OCI-LY1 (cell line): ENCODE data around the gene BET1.

Source experiments
- H2AFZ ChIP-seq: fragments of 200-600 bp; sonication (generic), shearing (Covaris generic); 2 replicates; pipeline ENCODE4 v1.6.0; 2014; ENCODE audit warnings: antibody characterized with exemption, mild to moderate bottlenecking, low read length
- H3F3A ChIP-seq: fragments of 200-600 bp; sonication (generic), shearing (Covaris generic); 2 replicates; pipeline ENCODE4 v1.6.0; 2014; ENCODE audit warnings: mild to moderate bottlenecking, antibody characterized with exemption, low read length, moderate library complexity; ENCODE audit not compliant: insufficient read depth
- H3K27ac ChIP-seq: fragments of 200-600 bp; sonication (generic); 2 replicates; pipeline ENCODE4 v1.5.1; 2014; ENCODE audit warnings: low read length, mixed run types, mild to moderate bottlenecking, low read depth; ENCODE audit not compliant: poor library complexity, severe bottlenecking
- H3K27me3 ChIP-seq: fragments of 200-600 bp; sonication (generic); 2 replicates; pipeline ENCODE4 v1.6.0; 2014; ENCODE audit warnings: antibody characterized with exemption, mild to moderate bottlenecking, low read length, moderate library complexity; ENCODE audit not compliant: insufficient read depth
- H3K36me3 ChIP-seq: fragments of 200-600 bp; sonication (generic); 2 replicates; pipeline ENCODE4 v1.6.1; 2014; ENCODE audit warnings: mild to moderate bottlenecking, antibody characterized with exemption, low read length, moderate library complexity, mixed read lengths; ENCODE audit not compliant: insufficient read depth
- H3K4me1 ChIP-seq: fragments of 200-600 bp; sonication (generic); 2 replicates; pipeline ENCODE4 v1.5.1; 2014; ENCODE audit warnings: mild to moderate bottlenecking, low read length, moderate library complexity; ENCODE audit not compliant: insufficient read depth, severe bottlenecking
- H3K4me2 ChIP-seq: fragments of 200-600 bp; sonication (generic), shearing (Covaris generic); 2 replicates; pipeline ENCODE4 v1.6.1; 2014; ENCODE audit warnings: low read length
- H3K4me3 ChIP-seq: fragments of 200-600 bp; sonication (generic); 2 replicates; pipeline ENCODE4 v1.5.1; 2014; ENCODE audit warnings: low read length, low read depth, mild to moderate bottlenecking, mixed read lengths; ENCODE audit not compliant: poor library complexity, severe bottlenecking
- H3K79me2 ChIP-seq: fragments of 200-600 bp; shearing (Covaris generic); 2 replicates; pipeline ENCODE4 v1.6.1; 2016; ENCODE audit warnings: mixed run types, low read length, mixed read lengths; ENCODE audit not compliant: insufficient read depth
- H3K9ac ChIP-seq: fragments of 200-600 bp; sonication (generic), shearing (Covaris generic); 2 replicates; pipeline ENCODE4 v1.6.1; 2014; ENCODE audit warnings: mild to moderate bottlenecking, low read length, mixed read lengths
- H3K9me2 ChIP-seq: fragments of 200-600 bp; sonication (generic), shearing (Covaris generic); 2 replicates; pipeline ENCODE4 v1.6.1; 2014; ENCODE audit warnings: low read depth, mild to moderate bottlenecking, low read length, mixed read lengths
- H3K9me3 ChIP-seq: fragments of 200-600 bp; shearing (Covaris generic); 2 replicates; pipeline ENCODE4 v1.6.1; 2014; ENCODE audit warnings: low read length, mixed read lengths
- H4K20me1 ChIP-seq: fragments of 200-600 bp; sonication (generic), shearing (Covaris generic); 2 replicates; pipeline ENCODE4 v1.6.0; 2016; ENCODE audit warnings: mild to moderate bottlenecking, low read length; ENCODE audit not compliant: insufficient read depth
- CTCF ChIP-seq: fragments of 200-600 bp; sonication (generic), shearing (Covaris generic); IDR thresholded peaks from 2 replicates; pipeline ENCODE4 v1.5.1; 2017; ENCODE audit warnings: mild to moderate bottlenecking, antibody characterized with exemption, low read length, moderate library complexity, mixed read lengths
- EZH2 ChIP-seq: fragments of 200-600 bp; sonication (generic), shearing (Covaris generic); IDR thresholded peaks from 2 replicates; pipeline ENCODE4 v1.8.0; 2017; ENCODE audit warnings: borderline replicate concordance, mixed run types, mild to moderate bottlenecking, antibody characterized with exemption, low read length, moderate library complexity, mixed read lengths

BET1 gene

GRCh38 chr7:93960986-93961385 is 43.2 kb downstream of the BET1 start:
- no peak overlapping the region for H2AFZ ChIP-seq
- no peaks in the 10 kb centered on the region for H3K9me3 ChIP-seq
- H4K20me1 ChIP-seq = no peaks in the 10 kb centered on the region
- TF ChIP-seq CTCF (no peak), EZH2 (no peak)
- H3K79me2 ChIP-seq = no peaks in the 10 kb centered on the region
- H3K4me1 ChIP-seq = peaks cover 23% of the 10 kb centered on the region
- no peak overlapping the region for H3K9ac ChIP-seq
- H3K27me3 ChIP-seq = no peaks in the 10 kb centered on the region
- no peaks in the 10 kb centered on the region for H3K9me2 ChIP-seq
- no peak overlapping the region for H3K4me2 ChIP-seq
- no peak overlapping the region for H3K27ac ChIP-seq
- no peak overlapping the region for H3K4me3 ChIP-seq
- H3K36me3 ChIP-seq = no peaks in the 10 kb centered on the region
- no peaks in the 10 kb centered on the region for H3F3A ChIP-seq

- Histone ChIP-seq H3K27ac (no peak overlapping the region), H2AFZ (no peak overlapping the region), H3K9ac (no peak overlapping the region), H3K4me1 (peaks cover 28% of the 10 kb centered on the region), H4K20me1 (no peaks in the 10 kb centered on the region), H3K79me2 (no peaks in the 10 kb centered on the region), H3K36me3 (no peaks in the 10 kb centered on the region), H3K9me3 (no peaks in the 10 kb centered on the region), H3K9me2 (no peaks in the 10 kb centered on the region), H3K27me3 (no peaks in the 10 kb centered on the region), H3K4me3 (no peak overlapping the region), H3K4me2 (no peak overlapping the region), H3F3A (no peaks in the 10 kb centered on the region)
- no peak for TF ChIP-seq EZH2
Observed at GRCh38 chr7:93958651-93959050, 45.5 kb downstream of the BET1 start.

GRCh38 chr7:93958216-93958615 is 45.9 kb downstream of the BET1 start:
- H3K27me3 ChIP-seq = no peaks in the 10 kb centered on the region
- H3K9me2 ChIP-seq = no peaks in the 10 kb centered on the region
- H3K36me3 ChIP-seq = no peaks in the 10 kb centered on the region
- H3K4me1 ChIP-seq = peaks cover 28% of the 10 kb centered on the region
- TF ChIP-seq EZH2 (no peak), CTCF (no peak)
- H3K27ac ChIP-seq = no peak overlapping the region
- no peak overlapping the region for H3K4me2 ChIP-seq
- no peaks in the 10 kb centered on the region for H3K9me3 ChIP-seq
- no peaks in the 10 kb centered on the region for H3K79me2 ChIP-seq
- no peaks in the 10 kb centered on the region for H4K20me1 ChIP-seq
- no peak overlapping the region for H2AFZ ChIP-seq
- no peak overlapping the region for H3K9ac ChIP-seq
- no peak overlapping the region for H3K4me3 ChIP-seq
- H3F3A ChIP-seq = no peaks in the 10 kb centered on the region

GRCh38 chr7:93957767-93958166 is 46.4 kb downstream of the BET1 start:
- no peaks in the 10 kb centered on the region for H4K20me1 ChIP-seq
- H3K4me2 ChIP-seq = no peak overlapping the region
- H3K36me3 ChIP-seq = no peaks in the 10 kb centered on the region
- H3K79me2 ChIP-seq = no peaks in the 10 kb centered on the region
- no peak overlapping the region for H3K4me3 ChIP-seq
- H3K4me1 ChIP-seq = peaks cover 28% of the 10 kb centered on the region
- H3K9me3 ChIP-seq = no peaks in the 10 kb centered on the region
- H2AFZ ChIP-seq = no peak overlapping the region
- H3F3A ChIP-seq = no peaks in the 10 kb centered on the region
- no peak overlapping the region for H3K27ac ChIP-seq
- H3K27me3 ChIP-seq = no peaks in the 10 kb centered on the region
- TF ChIP-seq EZH2 (no peak), CTCF (no peak)
- no peaks in the 10 kb centered on the region for H3K9me2 ChIP-seq
- H3K9ac ChIP-seq = no peak overlapping the region
